IMR-90 (cell line): Measurements from ENCODE around the gene TMEM117. TPM values are rescaled to one million over a fixed set of nuclear protein-coding genes. Genes with fewer than 3 reads are reported as not detected.

Experiments
- ATAC-seq: fragments of 200-7000 bp; cut with Tn5 transposase; 2 replicates; pipeline ENCODE4 v1.9.1; 2020; ENCODE audit warnings: low read depth, mild to moderate bottlenecking, moderate library complexity
- BruUV-seq: library from RNA; stranded (reverse); fragments of 400-500 nt; replicated peaks from 2 replicates; lab custom pipeline; 2021; lab: Mats Ljungman, UMichigan
- CTCF ChIA-PET: fragments of 300-600 bp; formaldehyde crosslinking; extraction: SDS; loops from one replicate; lab custom pipeline; 2021; ENCODE audit warnings: antibody characterized with exemption; lab: Yijun Ruan, JAX
- POLR2A ChIA-PET: fragments of 300-600 bp; sonication (Branson Sonifier 250); formaldehyde crosslinking; loops from one replicate; lab custom pipeline; 2022; ENCODE audit warnings: antibody characterized with exemption; ENCODE audit not compliant: unreplicated experiment; lab: Charles Lee
- DNase-seq: peaks from one replicate; pipeline ENCODE4 v3.0.0; 2013
- H2AFZ ChIP-seq: replicated peaks from 2 replicates; pipeline ENCODE3; 2013; ENCODE audit warnings: low read length, mild to moderate bottlenecking; ENCODE audit not compliant: poor library complexity
- H2AK5ac ChIP-seq: 2 replicates; pipeline ENCODE4 v1.6.1; 2013; ENCODE audit warnings: low read depth, low read length, inconsistent platforms
- H2AK9ac ChIP-seq: replicated peaks from 2 replicates; pipeline ENCODE3; 2013; ENCODE audit warnings: mild to moderate bottlenecking, low read depth, low read length, moderate library complexity; ENCODE audit not compliant: poor library complexity
- H2BK120ac ChIP-seq: 2 replicates; pipeline ENCODE4 v1.6.1; 2013; ENCODE audit warnings: low read depth, low read length, inconsistent platforms
- H2BK15ac ChIP-seq: 3 replicates; pipeline ENCODE4 v1.6.1; 2013; ENCODE audit warnings: low read depth, low read length, inconsistent platforms
- H2BK20ac ChIP-seq: 2 replicates; pipeline ENCODE4 v1.6.1; 2013; ENCODE audit warnings: low read depth, mild to moderate bottlenecking, inconsistent platforms, low read length, moderate library complexity
- H2BK5ac ChIP-seq: 2 replicates; pipeline ENCODE4 v1.6.1; 2013; ENCODE audit warnings: mild to moderate bottlenecking, low read depth, low read length, inconsistent platforms; ENCODE audit not compliant: poor library complexity, severe bottlenecking
- H3K14ac ChIP-seq: replicated peaks from 2 replicates; pipeline ENCODE4 v1.6.1; 2013; ENCODE audit warnings: low read depth, low read length, inconsistent platforms
- H3K18ac ChIP-seq: 2 replicates; pipeline ENCODE4 v1.6.1; 2013; ENCODE audit warnings: low read depth, low read length, control low read depth
- H3K23ac ChIP-seq: 2 replicates; pipeline ENCODE4 v1.6.1; 2013; ENCODE audit warnings: low read depth, low read length, inconsistent platforms
- H3K27ac ChIP-seq: 2 replicates; pipeline ENCODE4 v1.5.1; 2013; ENCODE audit warnings: mild to moderate bottlenecking, control low read depth, low read length; ENCODE audit not compliant: insufficient read depth
- H3K27me3 ChIP-seq: 2 replicates; pipeline ENCODE4 v1.6.1; 2013; ENCODE audit warnings: low read length; ENCODE audit not compliant: control insufficient read depth, insufficient read depth
- H3K36me3 ChIP-seq: 2 replicates; pipeline ENCODE4 v1.6.1; 2013; ENCODE audit warnings: low read length, mixed read lengths; ENCODE audit not compliant: control insufficient read depth, insufficient read depth
- H3K4ac ChIP-seq: 2 replicates; pipeline ENCODE4 v1.6.1; 2013; ENCODE audit warnings: low read depth, low read length, inconsistent platforms
- H3K4me1 ChIP-seq: 2 replicates; pipeline ENCODE4 v1.6.1; 2013; ENCODE audit warnings: low read length, mixed read lengths; ENCODE audit not compliant: control insufficient read depth, insufficient read depth
- H3K4me2 ChIP-seq: 2 replicates; pipeline ENCODE4 v1.6.1; 2013; ENCODE audit warnings: low read depth, mild to moderate bottlenecking, control low read depth, low read length, moderate library complexity
- H3K4me3 ChIP-seq: 2 replicates; pipeline ENCODE4 v1.5.1; 2013; ENCODE audit warnings: low read depth, mild to moderate bottlenecking, control low read depth, low read length, moderate library complexity; ENCODE audit not compliant: insufficient read depth
- H3K56ac ChIP-seq: 2 replicates; pipeline ENCODE4 v1.6.1; 2013; ENCODE audit warnings: low read length, inconsistent platforms; ENCODE audit not compliant: insufficient read depth; ENCODE audit errors: extremely low read depth
- H3K79me1 ChIP-seq, 2 experiments: 2 replicates each; pipeline ENCODE4 v1.6.1; 2013; ENCODE audit warnings: low read length in 2 of 2, inconsistent platforms in 1 of 2, low read depth in 1 of 2
- H3K9ac ChIP-seq: 2 replicates; pipeline ENCODE4 v1.6.1; 2013; ENCODE audit warnings: low read depth, low read length, control low read depth
- H3K9me1 ChIP-seq: 2 replicates; pipeline ENCODE4 v1.6.1; 2013; ENCODE audit warnings: low read length, inconsistent platforms; ENCODE audit not compliant: insufficient read depth
- H3K9me3 ChIP-seq: 2 replicates; pipeline ENCODE4 v1.6.1; 2013; ENCODE audit warnings: low read length; ENCODE audit not compliant: control insufficient read depth, insufficient read depth
- H4K20me1 ChIP-seq: 2 replicates; pipeline ENCODE4 v1.6.1; 2013; ENCODE audit warnings: low read length, inconsistent platforms; ENCODE audit not compliant: insufficient read depth
- H4K5ac ChIP-seq: 2 replicates; pipeline ENCODE4 v1.6.1; 2013; ENCODE audit warnings: mild to moderate bottlenecking, low read depth, low read length, control low read depth
- H4K8ac ChIP-seq, 2 experiments: 2 replicates each; pipeline ENCODE4 v1.6.1; 2013; ENCODE audit warnings: low read depth in 2 of 2, low read length in 2 of 2, control low read depth in 1 of 2, inconsistent platforms in 1 of 2
- H4K91ac ChIP-seq: 2 replicates; pipeline ENCODE4 v1.6.1; 2013; ENCODE audit warnings: low read depth, low read length, inconsistent platforms; ENCODE audit not compliant: insufficient read depth
- MAFK ChIP-seq: IDR thresholded peaks from 2 replicates; pipeline ENCODE4 v1.6.1; 2012; ENCODE audit warnings: low read depth, low read length, improper control_type of control experiment
- MXI1 ChIP-seq: IDR thresholded peaks from 2 replicates; pipeline ENCODE4 v1.6.1; 2012; ENCODE audit warnings: low read depth, mild to moderate bottlenecking, low read length, moderate library complexity, borderline replicate concordance
- RAD21 ChIP-seq: IDR thresholded peaks from 2 replicates; pipeline ENCODE4 v1.6.1; 2012; ENCODE audit warnings: low read length, improper control_type of control experiment
- RCOR1 ChIP-seq: IDR thresholded peaks from 2 replicates; pipeline ENCODE4 v1.6.1; 2012; ENCODE audit warnings: mild to moderate bottlenecking, low read length, improper control_type of control experiment; ENCODE audit not compliant: insufficient replicate concordance
- RFX5 ChIP-seq: IDR thresholded peaks from 2 replicates; pipeline ENCODE4 v1.8.0; 2012; ENCODE audit warnings: low read depth, mild to moderate bottlenecking, low read length, moderate library complexity
- SMC3 ChIP-seq: fragments of 150-350 bp; IDR thresholded peaks from 2 replicates; pipeline ENCODE4 v1.6.1; 2016; ENCODE audit warnings: low read depth, mild to moderate bottlenecking, antibody characterized with exemption, low read length, moderate library complexity
- WGBS, 2 experiments: methylation state at CpG; one replicate each; pipeline versions ENCODE4 v1.1.5 to v1.1.7; 2013; ENCODE audit warnings: missing lambda C conversion rate in 2 of 2; ENCODE audit not compliant: insufficient read length in 1 of 2; ENCODE audit errors: extremely low coverage in 2 of 2; 5-methylcytosine and 5-hydroxymethylcytosine counted together
- dilution Hi-C: fragments of 300-500 bp; cut with HindIII; formaldehyde crosslinking; loops from one replicate; pipeline ENCODE4 v1.14.3; 2018; ENCODE audit warnings: low sequenced_read_pairs; ENCODE audit not compliant: unreplicated experiment
- in situ Hi-C: fragments of 300-500 bp; cut with MboI; formaldehyde crosslinking; loops from 3 replicates; pipeline ENCODE4 v1.14.3; 2019; ENCODE audit warnings: low sequenced_read_pairs, inconsistent platforms, mixed read lengths
- intact Hi-C: fragments of 100-400 bp; cut with micrococcal nuclease; formaldehyde crosslinking; loops from 2 replicates; pipeline ENCODE4 v1.10.0; 2022
- polyA plus RNA-seq, 3 experiments: library from polyadenylated mRNA; depleted of rRNA; stranded (reverse); fragments of >200 nt; gene quantifications; 2 replicates each; pipeline ENCODE4 v1.2.3, GENCODE V29; 2012; ENCODE audit warnings: low replicate concordance in 1 of 3
- total RNA-seq: library from RNA; depleted of rRNA; stranded (reverse); fragments of >200 nt; gene quantifications from 2 replicates; pipeline ENCODE4 v1.2.3, GENCODE V29; 2012
- TF ChIP-seq, protein P1 (sequence below): fragments of 150-350 bp; IDR thresholded peaks from 2 replicates; pipeline ENCODE4 v1.6.1; 2017; ENCODE audit warnings: mild to moderate bottlenecking, antibody characterized with exemption, low read length, low read depth
- TF ChIP-seq, protein P2 (sequence below): fragments of 150-350 bp; IDR thresholded peaks from 2 replicates; pipeline ENCODE4 v1.6.1; 2016; ENCODE audit warnings: low read depth, mild to moderate bottlenecking, low read length, moderate library complexity, borderline replicate concordance

TMEM117 gene
- total and polyA plus RNA-seq, 2 of the 4 experiments (the other 2 are of a cell fraction), result 8.7 to 21.0 TPM

DNA sequence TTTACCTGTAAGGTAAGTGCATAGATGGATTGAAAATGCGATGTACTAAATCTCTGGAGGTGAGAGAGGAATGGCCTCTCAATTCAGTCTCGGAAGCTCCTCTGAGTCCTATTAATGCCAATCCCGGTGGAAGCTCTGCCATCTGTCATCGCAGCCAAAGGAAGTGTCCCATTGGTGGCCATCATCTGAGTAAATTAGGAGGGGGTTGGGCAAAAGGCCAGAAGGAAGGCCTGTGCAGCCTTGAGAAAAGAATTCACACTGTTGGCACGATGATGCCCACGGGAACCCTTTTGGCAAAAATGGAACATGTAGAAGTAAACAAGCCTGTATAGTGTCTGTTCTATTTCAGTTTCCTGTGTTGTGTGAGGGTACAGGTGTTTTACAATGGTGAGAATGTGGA is 545.5 kb downstream of the TMEM117 start:
- intact Hi-C loops (no loop called here), in situ Hi-C loops (no loop called here), dilution Hi-C loops (no loop called here)
- H3K36me3 ChIP-seq, result no peaks in the 10 kb centered on the region
- H3K9ac ChIP-seq, result no peak overlapping the region
- H3K4ac ChIP-seq, result no peak overlapping the region
- no peak overlapping the region for H3K4me3 ChIP-seq
- no peak overlapping the region for H2BK120ac ChIP-seq
- no peaks in the 10 kb centered on the region for H4K20me1 ChIP-seq
- H3K23ac ChIP-seq, result no peak overlapping the region
- H2AK9ac ChIP-seq, result no peak overlapping the region
- H2AFZ ChIP-seq, result no peak overlapping the region
- no peak overlapping the region for H4K8ac ChIP-seq
- TF ChIP-seq, protein P1, sequence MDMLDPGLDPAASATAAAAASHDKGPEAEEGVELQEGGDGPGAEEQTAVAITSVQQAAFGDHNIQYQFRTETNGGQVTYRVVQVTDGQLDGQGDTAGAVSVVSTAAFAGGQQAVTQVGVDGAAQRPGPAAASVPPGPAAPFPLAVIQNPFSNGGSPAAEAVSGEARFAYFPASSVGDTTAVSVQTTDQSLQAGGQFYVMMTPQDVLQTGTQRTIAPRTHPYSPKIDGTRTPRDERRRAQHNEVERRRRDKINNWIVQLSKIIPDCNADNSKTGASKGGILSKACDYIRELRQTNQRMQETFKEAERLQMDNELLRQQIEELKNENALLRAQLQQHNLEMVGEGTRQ, result no peak
- TF ChIP-seq MXI1 (no peak), SMC3 (no peak), RFX5 (no peak), RCOR1 (no peak), RAD21 (no peak), MAFK (no peak)
- TF ChIP-seq, protein P2, sequence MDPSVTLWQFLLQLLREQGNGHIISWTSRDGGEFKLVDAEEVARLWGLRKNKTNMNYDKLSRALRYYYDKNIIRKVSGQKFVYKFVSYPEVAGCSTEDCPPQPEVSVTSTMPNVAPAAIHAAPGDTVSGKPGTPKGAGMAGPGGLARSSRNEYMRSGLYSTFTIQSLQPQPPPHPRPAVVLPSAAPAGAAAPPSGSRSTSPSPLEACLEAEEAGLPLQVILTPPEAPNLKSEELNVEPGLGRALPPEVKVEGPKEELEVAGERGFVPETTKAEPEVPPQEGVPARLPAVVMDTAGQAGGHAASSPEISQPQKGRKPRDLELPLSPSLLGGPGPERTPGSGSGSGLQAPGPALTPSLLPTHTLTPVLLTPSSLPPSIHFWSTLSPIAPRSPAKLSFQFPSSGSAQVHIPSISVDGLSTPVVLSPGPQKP, result no peak
- no peak for ATAC-seq
- H4K5ac ChIP-seq, result no peak overlapping the region
- ChIA-PET POLR2A (no interaction called here), CTCF (no interaction called here)
- no peaks in the 10 kb centered on the region for H3K27me3 ChIP-seq
- no peak overlapping the region for H4K91ac ChIP-seq
- H2BK5ac ChIP-seq, result no peak overlapping the region
- H3K4me1 ChIP-seq, result no peaks in the 10 kb centered on the region
- WGBS, 2 experiments, result 91% methylated on average over 4 of the region's 6 CpGs; no CpG with 5 or more reads in 1 of the 2 experiments
- H2BK15ac ChIP-seq, result no peak overlapping the region
- DNase-seq, result no peak
- no peak overlapping the region for H3K4me2 ChIP-seq
- no peak overlapping the region for H2AK5ac ChIP-seq
- H3K9me1 ChIP-seq, result no peaks in the 10 kb centered on the region
- no peak overlapping the region for H3K27ac ChIP-seq
- H3K9me3 ChIP-seq, result no peaks in the 10 kb centered on the region
- no TSS peak for BruUV-seq
- no peak overlapping the region for H3K14ac ChIP-seq
- H3K18ac ChIP-seq, result no peak overlapping the region
- no peak overlapping the region for H3K56ac ChIP-seq
- H3K79me1 ChIP-seq, result no peaks in the 10 kb centered on the region
- no peak overlapping the region for H2BK20ac ChIP-seq
